GOT3 (cell line): ENCODE measurements around the gene SH3BP5.
"Not testable (repeated sequence)": the region's sequence is repeated elsewhere in the genome, so short reads cannot be mapped to it uniquely, and the experiment has no call there.

Source experiments
- DNase-seq: peaks from one replicate; lab custom pipeline; 2025; ENCODE audit warnings: mixed read lengths; lab: John Stamatoyannopoulos, UW

SH3BP5 gene

GRCh38 chr3:15332405-15333098, at the start of gene SH3BP5:
SH3BP5 (minus strand) TSS chr3:15332586; CDS start chr3:15332408, 178 bp downstream.
- DNase-seq = peak; percentile 49

GRCh38 chr3:15380980-15381890, 48.8 kb upstream of the SH3BP5 start:
- no peak for DNase-seq

- DNase-seq = peak; percentile 73
Measured at GRCh38 chr3:15377961-15378791, 45.8 kb upstream of the SH3BP5 start.

GRCh38 chr3:15375461-15376000, 43.1 kb upstream of the SH3BP5 start:
- DNase-seq = no peak

GRCh38 chr3:15372918-15373317, 40.5 kb upstream of the SH3BP5 start:
- no peak for DNase-seq

- DNase-seq = no peak
Measured at GRCh38 chr3:15368561-15369135, 36.3 kb upstream of the SH3BP5 start.

GRCh38 chr3:15367059-15367458, 34.7 kb upstream of the SH3BP5 start:
- no peak for DNase-seq

- not testable (repeated sequence) for DNase-seq
Measured at GRCh38 chr3:15364078-15364477, 31.7 kb upstream of the SH3BP5 start.

GRCh38 chr3:15361494-15362214, 29.3 kb upstream of the SH3BP5 start:
- DNase-seq = no peak

GRCh38 chr3:15360788-15361493, 28.6 kb upstream of the SH3BP5 start:
- DNase-seq = no peak

- DNase-seq = no peak
Measured at GRCh38 chr3:15359677-15360397, 27.5 kb upstream of the SH3BP5 start.

- not testable (repeated sequence) for DNase-seq
Measured at GRCh38 chr3:15356651-15357061, 24.3 kb upstream of the SH3BP5 start.

- no peak for DNase-seq
Measured at GRCh38 chr3:15356176-15356575, 23.8 kb upstream of the SH3BP5 start.

GRCh38 chr3:15355086-15355485, 22.7 kb upstream of the SH3BP5 start:
- no peak for DNase-seq

GRCh38 chr3:15354485-15354884, 22.1 kb upstream of the SH3BP5 start:
- no peak for DNase-seq

- no peak for DNase-seq
Measured at GRCh38 chr3:15350141-15350540, 17.8 kb upstream of the SH3BP5 start.

- not testable (repeated sequence) for DNase-seq
Measured at GRCh38 chr3:15349438-15349837, 17.1 kb upstream of the SH3BP5 start.

- no peak for DNase-seq
Measured at GRCh38 chr3:15348246-15348645, 15.9 kb upstream of the SH3BP5 start.

GRCh38 chr3:15347737-15348110, 15.3 kb upstream of the SH3BP5 start:
- DNase-seq = no peak
